Stimulated activated naive CD8-positive, alpha-beta T cell treated with anti-CD3 and anti-CD28 coated beads, Interleukin-15, Interleukin-2, amounts not matched to agents 100 U/mL and 50 U/mL, for 24 hours (primary cell): ENCODE measurements around the gene WBP1L.
A peak's percentile ranks its signal among the peaks of the same experiment; 100 is the strongest.
"Not testable (repeated sequence)": the region's sequence is repeated elsewhere in the genome, so short reads cannot be mapped to it uniquely, and the experiment has no call there.

Source experiments
- ATAC-seq: fragments of 150-1000 bp; cut with Tn5 transposase; one replicate; pipeline ENCODE4 v1.10.0; 2021
- DNase-seq: peaks from one replicate; pipeline ENCODE4 v3.0.0; 2021

WBP1L gene

DNA sequence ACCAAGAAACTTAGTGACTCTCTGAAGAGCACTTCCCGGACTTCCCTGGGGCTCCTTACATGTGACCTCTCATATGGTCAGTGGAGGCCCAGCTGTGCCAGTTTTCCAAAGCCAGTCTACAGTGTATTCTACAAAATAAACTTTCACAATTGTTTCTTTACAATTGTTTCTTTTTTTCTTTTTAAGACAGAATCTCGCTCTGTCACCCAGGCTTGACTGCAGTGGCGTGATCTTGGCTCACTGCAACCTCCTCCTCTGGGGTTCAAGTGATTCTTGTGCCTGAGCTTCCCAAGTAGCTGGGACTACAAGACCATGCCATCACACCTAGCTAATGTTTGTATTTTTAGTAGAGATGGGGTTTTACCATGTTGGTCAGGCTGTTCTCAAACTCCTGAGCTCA is 67.6 kb downstream of the WBP1L start:
- DNase-seq (no peak), ATAC-seq (no peak)

DNA sequence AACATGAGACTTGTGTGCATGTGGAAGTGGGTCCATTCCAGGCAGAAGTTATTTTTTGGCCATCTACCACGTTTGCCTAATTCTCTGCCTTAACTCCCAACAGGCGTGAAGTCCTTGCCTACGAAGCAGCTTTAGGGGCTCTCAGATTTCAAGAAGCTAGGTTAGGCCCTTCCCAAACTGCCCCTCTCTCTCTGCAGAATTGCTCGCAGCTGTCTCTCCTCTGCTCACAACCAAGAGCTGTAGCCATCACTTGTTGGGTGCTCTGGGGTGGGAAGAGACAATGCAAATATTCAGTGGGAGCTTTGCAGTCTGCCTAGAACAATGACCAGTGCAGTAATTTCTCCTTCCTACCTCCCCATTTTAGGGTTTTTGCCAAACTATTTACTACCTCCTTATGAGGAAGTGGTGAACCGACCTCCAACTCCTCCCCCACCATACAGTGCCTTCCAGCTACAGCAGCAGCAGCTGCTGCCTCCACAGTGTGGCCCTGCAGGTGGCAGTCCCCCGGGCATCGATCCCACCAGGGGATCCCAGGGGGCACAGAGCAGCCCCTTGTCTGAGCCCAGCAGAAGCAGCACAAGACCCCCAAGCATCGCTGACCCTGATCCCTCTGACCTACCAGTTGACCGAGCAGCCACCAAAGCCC is 68.6 kb downstream of the WBP1L start:
- DNase-seq (no peak), ATAC-seq (no peak)

DNA sequence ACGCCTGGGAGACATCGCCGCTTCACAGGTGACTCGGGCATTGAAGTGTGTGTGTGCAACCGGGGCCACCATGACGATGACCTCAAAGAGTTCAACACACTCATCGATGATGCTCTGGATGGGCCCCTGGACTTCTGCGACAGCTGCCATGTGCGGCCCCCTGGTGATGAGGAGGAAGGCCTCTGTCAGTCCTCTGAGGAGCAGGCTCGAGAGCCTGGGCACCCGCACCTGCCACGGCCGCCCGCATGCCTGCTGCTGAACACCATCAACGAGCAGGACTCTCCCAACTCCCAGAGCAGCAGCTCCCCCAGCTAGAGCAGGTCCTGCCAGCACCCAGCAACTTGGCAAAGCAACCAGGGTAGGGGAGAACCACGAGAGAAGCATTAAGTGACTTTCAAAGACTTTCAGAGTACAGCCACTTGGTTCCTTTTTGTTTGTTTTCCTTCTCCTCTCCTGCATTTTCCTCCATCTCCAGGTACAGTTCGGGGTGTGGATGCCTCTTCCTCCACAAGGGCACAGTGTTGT is 69.3 kb downstream of the WBP1L start:
- DNase-seq (no peak), ATAC-seq (no peak)

DNA sequence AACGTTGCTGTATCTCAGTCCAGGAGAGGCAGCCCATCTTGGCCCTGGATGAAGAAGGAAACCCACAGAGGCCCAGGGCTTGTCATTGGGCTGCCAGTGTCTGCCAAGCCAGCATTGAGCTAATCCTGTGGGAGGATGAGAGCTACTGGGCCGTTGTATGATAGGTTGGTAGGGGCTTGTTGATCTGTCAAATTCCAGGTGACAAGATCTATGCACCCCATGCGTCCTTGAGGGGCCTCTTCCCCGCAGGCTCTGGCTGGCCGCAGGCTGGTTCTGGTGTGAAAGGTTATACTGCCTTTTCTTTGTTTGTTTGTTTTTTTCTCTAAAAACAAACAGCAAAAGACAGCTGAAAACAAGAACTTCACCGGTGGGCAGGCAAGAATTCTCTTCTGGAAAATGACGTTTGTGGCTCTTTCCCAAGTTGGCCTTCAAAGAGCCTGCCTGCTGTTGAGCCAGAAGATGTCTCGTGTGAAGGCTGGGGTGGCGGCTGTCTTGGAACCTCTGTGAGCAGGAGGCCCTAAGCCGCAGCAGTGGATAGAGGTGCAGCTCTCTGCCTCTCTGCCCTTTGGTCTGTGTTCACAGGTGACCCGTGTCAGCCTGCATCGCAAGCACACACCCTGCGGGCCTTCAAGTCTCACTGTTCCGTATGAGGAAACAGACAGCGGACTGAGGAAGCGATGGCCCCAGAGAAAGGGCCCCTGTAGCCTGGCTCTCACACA is 70.1 kb downstream of the WBP1L start:
- no peak for DNase-seq
- ATAC-seq = no peak

DNA sequence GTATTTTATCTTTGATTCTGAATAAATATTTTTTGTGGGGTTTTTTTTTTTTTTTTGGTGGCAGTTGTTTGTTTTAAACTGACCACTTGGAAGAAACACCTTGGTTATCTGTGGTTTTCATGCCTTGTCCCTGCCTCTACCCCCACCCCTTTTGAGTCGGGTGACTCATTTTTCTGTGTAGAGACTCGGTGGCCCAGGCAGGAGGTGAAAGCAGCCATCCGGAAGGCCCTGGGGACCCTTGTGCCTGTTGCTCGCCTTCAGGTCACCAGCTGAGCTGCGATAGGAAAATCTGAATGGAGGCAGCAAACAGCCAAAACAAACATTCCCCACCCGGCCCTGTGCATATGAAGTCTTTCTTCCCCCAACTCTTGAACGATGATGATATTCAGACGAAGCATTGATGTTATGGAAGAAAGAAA is 70.7 kb downstream of the WBP1L start:
- DNase-seq (no peak), ATAC-seq (no peak)

DNA sequence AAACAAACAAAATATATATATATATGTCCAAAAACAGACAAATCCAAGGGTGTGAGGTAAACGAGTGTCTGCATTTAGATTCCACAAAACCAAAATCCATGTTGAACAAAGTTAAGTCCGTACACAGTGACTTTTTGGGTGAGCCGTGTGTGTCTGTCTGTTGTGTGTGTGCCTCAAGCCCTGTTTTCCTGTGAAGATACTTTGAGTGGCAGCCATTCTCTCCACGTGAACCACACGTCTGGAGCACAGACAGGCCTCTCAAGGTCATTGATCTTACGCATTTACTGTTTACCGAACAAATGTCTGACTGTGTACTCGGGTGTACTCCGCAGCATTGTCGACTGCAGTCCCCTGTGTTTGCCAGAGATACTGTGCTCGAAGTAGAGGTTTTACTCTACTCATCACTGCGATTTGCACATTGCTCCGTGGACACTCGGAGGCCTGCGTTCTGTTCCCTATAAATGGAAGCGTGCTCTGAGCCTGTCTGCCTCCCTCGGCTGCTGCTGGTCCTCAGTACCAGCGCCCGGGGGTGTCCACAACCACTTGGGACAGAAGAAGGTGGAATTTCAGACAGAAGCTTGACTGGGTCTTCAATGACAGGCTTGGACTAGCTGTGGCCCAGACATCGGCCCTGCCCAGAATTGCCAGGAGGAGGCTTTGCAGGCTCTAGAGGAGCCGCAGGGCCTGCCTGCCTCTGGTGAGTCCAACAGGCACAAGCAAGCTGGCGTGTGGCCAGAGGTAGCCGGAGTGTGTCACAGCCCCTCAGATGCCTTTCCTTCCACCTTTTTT is 71.3 kb downstream of the WBP1L start:
- no peak for ATAC-seq
- no peak for DNase-seq

DNA sequence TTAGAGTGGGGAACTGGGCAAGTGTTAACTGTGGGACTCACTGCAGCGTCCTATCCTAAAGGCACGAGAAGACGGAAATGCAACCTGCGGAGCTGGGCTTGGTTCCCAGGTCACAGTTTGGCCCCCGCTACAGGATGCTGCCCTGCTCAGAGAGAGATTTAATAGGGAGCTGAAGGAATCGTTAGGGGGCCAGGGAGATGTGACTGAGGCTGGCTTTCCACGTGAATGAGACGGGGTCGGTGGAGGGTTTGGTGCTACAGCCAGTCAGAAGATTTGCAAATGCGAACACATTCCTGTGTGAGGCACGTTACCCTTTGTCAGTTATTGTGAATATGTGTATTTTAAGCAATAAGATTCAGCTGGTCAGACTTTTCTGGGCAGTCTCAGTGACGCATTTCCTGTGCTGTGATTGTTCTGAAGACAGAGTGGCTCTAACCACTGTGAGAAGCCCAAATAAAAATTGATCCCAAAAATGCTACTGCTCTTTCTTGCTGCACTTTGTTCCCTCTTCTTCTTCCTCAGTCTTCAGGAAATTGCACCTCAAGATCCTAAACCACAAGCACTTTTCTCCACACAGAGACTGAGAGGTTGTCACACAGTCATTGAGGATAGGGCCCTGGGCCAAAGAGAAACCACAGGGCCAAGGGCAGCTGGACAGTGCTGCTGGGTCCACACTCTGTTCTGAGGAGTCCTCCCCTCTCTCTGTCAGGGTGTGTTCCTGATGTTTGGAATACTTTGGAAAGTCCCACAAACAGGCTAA is 72.2 kb downstream of the WBP1L start:
- no peak for DNase-seq
- no peak for ATAC-seq

DNA sequence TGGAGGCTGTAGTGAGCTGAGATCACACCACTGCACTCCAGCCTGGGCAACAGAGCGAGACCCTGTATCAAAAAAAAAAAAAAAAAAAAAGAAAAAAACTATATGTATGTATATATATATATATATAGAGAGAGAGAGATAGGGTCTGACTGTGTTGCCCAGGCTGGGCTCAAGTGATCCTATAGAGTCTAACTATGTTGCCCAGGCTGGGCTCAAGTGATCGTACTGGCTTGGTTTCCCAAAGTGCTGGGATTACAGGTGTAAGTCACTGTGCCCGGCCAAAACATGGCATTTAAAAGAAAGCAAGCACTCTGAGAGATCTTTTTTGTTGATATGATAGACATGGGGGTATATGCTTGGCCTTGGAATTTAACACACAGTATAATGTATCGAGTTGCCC is 73.4 kb downstream of the WBP1L start:
- DNase-seq (no peak), ATAC-seq (no peak)

DNA sequence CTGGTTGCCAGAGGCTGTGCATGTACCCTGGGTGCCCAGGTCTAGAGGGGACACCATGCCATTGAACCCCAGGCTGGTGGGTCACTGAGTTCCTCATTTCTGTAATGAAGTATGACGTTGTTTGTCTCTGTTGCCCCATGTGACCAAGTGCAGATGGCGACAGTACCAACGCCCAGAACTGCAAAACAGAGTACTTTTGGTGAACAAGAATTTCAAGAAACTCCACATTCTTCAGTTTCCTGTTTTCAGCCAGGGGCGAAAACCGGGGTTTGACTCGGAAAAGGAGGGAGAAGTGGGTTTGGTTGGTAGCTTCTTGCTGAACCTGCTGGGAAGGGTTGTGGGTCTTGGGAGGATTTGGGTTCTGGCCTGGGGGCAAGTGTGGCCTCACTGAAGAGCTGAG is 75.3 kb downstream of the WBP1L start:
- ATAC-seq (no peak), DNase-seq (no peak)

DNA sequence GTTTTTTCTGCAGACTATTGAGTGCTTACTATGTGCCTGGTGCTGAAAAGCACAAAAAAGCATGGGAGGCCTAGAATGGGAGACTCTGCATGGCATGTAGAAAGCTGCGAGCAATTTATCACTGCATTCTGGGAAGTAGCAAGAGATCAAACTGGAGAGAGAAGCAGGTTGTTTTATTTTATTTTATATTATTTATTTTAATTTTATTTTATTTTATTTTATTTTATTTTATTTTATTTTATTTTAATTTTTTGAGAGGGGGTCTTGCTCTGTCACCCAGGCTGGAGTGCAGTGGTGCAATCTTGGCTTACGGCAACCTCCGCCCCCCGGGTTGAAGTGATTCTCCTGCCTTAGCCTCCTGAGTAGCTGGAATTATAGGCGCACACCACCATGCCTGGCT is 76.3 kb downstream of the WBP1L start:
- DNase-seq, ATAC-seq: not testable (repeated sequence)

DNA sequence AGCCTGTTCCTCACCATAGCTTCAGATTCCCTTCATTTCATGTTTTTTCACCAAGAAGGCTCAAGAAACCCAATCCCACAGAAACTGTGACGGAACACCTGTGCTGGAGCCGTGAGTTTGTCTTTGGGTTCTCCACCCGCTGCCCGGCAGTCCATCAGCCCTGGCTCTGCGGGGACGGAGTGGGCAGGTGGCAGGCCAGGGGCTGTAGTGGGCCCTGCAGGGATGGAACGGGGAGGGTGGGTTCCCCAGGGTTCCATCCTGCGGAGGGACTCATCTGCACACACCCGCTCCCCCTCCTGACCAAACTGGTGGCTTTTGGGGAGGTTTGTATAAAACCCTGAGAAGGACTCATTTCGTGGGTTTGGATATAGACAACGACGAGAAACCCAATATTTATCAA is 78.5 kb downstream of the WBP1L start:
- ATAC-seq (no peak), DNase-seq (no peak)

DNA sequence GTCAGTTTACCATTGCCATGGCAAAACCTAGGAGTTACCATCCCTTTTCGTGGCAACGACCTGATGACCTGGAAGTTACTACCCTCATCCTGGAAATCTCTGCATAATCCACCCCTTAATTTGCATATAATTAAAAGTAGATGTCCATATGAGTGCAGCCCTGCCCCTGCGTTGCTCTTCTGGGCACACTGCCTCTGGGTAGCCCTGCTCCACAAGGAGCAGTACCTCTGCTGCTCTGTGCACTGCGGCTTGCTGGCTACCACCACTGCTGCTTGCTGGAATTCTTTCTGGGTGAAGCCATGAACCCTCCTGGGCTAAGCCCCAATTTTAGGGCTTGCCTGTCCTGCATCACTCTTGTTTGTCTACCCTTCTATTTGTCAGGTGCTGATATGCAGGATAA is 80.9 kb downstream of the WBP1L start:
- no peak for DNase-seq
- no peak for ATAC-seq

DNA sequence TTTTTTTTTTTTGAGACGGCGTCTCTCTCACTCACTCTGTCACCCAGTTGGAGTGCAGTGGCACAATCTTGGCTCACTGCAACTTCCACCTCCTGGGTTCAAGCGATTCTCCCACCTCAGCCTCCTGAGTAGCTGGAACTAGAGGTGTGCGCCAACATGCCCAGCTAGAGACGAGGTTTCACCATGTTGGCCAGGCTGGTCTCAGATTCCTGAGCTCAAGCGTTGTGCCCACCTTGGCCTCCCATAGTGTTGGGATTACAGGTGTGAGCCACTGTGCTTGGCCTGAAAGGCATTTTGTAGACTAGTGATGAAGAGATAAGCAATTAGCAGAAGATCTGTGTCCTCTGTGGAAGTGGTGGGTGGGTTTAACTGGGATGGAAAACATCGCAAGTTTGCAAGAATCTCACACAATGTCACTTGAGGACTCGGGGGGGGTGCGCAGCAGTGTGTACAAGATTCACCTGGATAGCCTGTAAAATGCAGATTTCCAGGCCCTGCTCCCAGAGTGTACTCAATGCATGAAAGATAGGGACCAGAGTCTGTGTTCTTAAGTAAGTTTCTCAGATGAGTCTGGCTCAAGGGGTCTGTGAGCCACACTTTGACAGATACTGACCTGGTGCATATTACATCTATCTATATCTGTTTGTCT is 82.5 kb downstream of the WBP1L start:
- no peak for ATAC-seq
- DNase-seq = no peak

DNA sequence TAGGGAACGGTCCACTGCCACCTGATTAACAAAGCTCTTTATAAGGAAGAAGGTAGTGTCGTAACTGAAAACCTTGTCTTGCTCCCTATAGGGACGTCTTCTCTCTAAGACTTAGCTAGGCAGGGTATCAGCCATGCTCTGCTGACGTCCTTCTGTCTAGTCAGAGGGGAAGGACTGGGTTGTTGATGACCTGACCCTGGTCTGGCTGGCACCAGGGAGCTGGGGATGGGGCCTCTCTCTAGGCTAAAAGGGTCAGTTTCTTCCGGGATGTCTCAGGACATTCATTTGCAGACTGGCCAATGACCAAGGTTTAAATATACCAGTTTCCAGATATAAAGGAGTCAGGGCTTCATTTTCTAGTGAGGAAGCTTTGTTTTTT is 83.8 kb downstream of the WBP1L start:
- DNase-seq = no peak
- no peak for ATAC-seq

DNA sequence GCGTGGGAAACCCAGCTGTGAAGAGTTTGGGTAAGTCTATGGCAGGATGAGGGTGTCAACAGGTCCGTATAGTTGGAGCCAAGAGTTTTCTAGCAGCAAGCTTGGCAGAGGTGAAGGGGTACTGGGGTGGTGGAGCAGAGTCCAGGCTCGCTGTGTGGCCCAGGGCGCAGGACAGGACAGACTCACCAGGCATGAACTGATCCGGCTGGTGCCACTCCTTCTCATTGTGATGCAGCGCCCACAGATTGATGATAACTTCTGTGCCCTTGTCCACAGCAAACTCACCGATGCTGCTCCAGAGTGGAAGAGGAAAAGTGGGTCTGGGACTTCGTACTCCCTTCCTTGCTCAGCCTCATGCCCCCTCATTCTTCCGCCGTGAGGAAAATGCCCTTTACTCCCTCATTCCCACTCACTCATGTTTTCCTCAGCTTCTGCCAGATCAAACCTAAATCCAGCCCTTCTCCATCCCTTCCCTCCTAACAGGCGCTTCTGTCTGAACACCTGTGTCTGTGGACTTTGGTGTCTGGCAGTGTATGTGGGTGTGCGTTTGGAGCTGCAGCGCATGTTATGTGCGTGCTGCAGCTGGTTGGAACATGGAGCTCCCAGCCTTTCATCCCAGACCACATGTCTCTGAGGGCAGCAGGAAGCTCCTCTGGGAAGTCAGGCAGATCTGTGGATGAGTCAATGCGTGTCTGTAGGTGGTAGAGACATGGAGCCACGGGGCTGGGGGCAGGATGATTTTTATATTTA is 87.7 kb downstream of the WBP1L start:
- no peak for DNase-seq
- ATAC-seq = no peak

DNA sequence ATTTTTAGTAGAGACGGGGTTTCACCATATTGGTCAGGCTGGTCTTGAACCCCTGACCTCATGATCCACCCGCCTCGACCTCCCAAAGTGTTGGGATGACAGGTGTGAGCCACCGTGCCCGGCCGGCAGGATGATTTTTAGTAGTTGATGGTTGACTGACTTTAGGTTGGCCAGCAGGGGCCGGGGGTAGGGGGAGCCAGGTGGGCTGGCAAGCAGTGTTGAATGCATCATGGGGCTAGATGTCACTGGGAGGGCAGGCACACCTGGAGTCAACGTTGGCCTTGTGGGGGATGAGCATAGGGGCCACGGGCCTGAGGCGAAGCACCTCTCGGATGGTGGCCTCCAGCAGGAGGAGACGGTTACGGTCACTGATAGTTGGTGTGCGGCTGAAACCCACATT is 88.5 kb downstream of the WBP1L start:
- ATAC-seq (no peak), DNase-seq (no peak)

DNA sequence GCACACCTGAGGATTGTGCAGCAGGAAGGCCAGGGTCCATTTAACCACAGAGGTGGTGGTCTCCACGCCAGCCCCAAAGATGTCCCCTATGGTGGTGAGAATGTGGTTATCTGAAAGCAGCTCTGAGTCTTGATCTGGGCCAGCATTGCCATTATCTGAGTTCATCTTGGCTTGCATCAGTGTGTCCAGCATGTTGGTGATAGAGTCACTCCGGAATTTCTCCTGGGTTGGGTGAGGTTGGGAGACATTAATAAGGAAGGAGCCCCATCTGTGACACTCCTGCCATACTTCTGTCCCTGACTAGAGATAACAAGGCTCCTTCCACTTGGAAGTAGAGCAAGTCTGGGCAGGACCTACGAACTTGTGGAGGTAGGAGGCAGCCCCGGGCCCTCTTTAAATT is 89.2 kb downstream of the WBP1L start:
- no peak for ATAC-seq
- no peak for DNase-seq

DNA sequence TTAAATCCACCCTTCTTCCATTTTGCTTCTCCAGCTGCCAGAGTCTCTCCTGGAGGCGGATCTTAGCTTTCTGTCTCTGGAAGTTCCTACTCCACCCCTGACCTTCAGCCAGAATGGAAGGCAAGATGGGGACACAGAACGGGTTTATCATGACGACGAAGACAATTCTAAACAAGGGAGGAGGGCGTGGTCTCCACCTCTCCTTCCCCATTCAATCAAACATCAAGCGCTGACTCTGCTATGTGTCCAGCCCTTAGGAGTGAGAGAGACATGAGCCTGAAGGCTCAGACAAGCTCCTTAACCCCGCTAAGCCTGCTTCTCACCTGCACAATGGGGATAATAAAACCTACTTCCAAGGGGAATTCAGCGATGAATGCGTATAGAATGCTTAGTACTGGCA is 90.4 kb downstream of the WBP1L start:
- no peak for DNase-seq
- ATAC-seq = no peak

DNA sequence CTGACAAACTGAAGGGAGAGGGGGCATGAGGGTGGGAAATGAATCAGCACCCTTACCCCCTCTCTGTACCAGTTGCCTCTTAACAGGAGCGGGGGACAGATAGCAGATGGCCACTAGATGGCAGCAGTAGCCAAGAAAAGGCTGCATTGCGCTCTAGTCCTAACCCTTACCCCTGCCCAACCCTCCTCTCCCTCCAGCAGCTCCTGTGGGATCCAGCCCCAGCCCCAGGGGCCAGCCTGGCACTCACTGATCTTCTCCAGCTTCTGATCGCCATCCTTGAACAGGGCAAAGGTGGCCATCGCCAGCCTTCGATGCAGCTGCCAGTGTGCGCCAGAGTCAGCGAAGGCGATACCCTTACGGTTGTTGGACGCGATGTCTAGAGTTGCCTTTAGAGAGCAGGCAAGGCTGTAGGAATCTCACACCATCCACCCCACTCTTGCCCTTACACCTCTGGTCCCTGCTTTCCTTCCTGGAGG is 91.3 kb downstream of the WBP1L start:
- peak; percentile 80 for DNase-seq

DNA sequence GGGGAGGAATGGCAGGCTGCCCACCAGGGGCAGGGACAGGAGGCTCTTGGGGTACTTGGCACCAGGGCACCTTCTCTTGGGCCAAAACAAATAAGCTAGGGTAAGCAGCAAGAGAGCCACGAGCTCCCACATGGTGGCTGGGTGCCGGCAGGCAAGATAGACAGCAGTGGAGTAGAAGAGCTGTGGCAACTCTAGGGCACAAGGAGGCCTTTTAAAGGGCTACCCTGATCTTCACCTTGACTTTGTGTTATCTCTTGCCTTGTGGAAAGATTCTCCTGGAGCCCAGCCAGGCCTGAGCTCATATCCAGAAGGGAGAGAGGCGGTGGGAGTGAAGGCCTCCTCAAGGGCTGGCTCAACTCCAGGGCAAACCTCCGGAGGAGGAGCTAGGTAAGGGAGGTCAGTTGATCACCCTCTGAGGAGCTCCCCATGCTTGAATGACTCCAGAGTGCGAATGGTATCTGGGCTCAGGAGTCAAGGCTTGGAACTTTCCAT is 93.5 kb downstream of the WBP1L start, which contains the start of gene CYP17A1:
Gene CYP17A1 (minus strand): TSS at position 184 of the 492 bp plus-strand sequence. CDS start 52 bp downstream, at position 132.
- DNase-seq = no peak
- no peak for ATAC-seq

More for the DNA sequence above, 91.3 kb downstream of the WBP1L start:
- ATAC-seq = peak; percentile 97
